ENCODE results near the gene PAPOLB.

GRCh38 chr7:4820967-4821471 lies 40.8 kb downstream of the PAPOLB start:
- TF ChIP-seq CTCF (conservative IDR thresholded peaks at IDR 0.05) (no peak), EZH2 (IDR thresholded peaks at IDR 0.05; ENCODE audit: low read depth) (no peak)

All from PC-9 (cell line).